Stimulated activated CD8-positive, alpha-beta memory T cell treated with anti-CD3 and anti-CD28 coated beads, Interleukin-4, amount 100 ng/mL, for 1 hour (primary cell): ENCODE data around the gene ECM1.

Experiments used
- DNase-seq, 2 donors: peaks; one replicate each; pipeline ENCODE4 v3.0.0-alpha.2; 2020; ENCODE audit warnings: low read depth in 2 of 2, low spot score in 1 of 2

Gene ECM1

DNA sequence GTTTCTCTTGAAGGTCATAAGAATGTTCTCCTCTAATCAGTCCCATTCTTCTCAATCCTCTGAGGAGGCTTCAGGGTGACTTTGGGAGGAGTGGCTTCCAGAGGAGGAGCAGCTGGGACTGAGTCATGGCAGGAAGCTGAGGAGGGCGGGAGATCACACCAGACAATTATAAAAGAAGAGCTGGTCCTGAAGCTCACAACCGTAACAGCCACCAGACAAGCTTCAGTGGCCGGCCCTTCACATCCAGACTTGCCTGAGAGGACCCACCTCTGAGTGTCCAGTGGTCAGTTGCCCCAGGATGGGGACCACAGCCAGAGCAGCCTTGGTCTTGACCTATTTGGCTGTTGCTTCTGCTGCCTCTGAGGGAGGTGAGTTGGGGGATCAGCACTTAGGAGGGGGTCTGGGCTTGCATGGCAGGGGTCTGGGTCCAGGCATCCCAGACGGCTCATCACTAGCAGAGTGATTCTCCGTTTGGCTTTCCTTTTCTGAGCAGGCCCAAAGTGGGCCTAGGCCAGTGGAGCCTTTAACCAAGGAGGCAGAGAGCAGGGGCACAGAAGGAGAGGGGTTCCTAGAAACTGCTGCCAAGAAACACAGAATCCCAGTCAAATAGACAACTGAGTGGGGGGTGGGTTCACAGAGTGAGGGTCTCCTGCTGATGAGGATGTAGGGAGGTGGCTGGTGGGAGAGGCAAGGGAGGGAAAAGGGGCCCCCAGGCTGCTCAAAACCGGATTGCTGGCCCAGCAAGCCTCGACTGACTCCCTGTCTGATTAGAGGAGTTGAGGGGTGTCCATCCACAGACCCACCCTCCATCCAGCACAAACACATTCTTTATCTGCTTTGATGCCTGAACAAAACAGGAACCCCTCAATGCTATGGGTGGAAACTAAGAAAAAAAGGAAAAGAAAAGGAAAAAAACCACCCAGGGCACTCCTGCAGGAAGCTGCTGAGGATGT is at the start of gene ECM1:
ECM1 (plus strand) TSS at position 198 of the 953 bp plus-strand sequence; CDS start at position 299, 101 bp downstream.
- no peak for DNase-seq

DNA sequence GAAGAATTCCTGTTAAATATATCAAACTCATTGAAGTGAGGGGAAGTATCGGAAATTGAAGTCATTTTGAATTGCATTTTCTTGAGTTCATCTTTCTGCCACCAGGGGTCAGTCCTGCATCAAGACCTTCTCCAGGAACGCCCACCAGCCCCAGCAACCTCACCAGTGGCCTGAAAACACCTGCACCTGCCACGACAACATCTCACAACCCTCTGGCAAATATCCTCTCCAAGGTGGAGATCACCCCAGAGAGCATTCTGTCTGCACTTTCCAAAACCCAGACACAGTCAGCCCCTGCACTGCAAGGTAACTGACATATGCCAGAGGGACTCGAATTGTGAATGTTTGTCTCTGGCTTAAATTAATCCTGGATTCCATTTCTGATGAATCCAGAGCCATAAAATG is 43.5 kb upstream of the ECM1 start:
- DNase-seq, result peak; percentile 35 to 44

DNA sequence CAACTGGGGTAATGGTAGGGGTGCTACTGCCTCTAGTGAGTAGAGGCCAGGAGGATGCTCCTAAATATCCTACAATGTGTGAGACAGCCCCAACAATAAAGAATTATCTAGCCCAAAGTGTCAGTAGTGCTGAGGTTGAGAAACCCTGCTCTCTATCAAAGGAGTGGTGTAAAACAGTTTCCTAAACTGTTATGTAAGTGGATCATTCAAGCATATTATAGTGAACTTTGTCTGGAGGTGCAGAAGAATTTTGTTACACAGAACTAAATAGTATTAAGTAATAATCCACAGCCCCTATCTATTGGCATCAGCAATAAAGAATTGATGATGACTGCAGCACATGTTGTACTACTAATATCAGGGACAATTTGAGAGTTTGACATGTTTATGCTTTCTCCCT is 40.9 kb upstream of the ECM1 start:
- DNase-seq, result no peak

DNA sequence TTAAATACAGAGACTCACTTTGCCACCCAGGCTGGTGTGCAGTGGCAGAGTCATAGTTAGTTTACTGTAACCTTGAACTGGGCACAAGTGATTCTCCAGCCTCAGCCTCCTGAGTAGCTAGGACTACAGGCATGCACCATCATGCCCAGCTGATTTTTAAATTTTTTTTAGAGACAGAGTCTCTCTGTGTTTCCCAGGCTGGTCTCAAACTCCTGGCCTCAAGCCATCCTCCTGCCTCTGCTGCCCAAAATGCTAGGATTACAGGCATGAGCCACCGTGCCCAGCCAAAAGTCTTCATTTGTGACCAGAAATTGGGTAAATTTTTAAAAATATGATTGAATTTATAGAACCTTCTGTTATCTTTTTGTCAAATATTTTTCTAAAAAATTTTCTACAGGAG is 38.6 kb upstream of the ECM1 start:
- no peak for DNase-seq

DNA sequence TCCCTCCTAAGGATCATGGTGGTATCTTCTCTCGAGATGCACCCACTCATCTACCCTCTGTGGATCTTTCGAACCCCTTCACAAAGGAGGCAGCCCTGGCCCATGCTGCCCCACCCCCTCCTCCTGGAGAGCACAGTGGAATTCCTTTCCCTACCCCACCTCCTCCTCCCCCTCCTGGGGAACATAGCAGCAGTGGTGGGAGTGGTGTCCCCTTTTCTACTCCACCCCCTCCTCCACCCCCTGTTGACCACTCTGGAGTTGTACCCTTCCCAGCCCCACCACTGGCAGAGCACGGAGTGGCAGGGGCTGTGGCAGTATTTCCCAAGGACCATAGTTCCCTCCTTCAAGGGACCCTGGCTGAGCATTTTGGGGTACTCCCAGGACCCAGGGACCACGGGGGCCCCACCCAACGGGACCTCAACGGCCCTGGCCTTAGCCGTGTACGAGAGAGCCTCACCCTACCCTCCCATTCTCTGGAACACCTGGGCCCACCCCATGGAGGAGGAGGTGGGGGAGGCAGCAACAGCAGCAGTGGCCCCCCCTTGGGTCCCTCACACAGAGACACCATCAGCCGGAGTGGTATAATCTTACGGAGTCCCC is 35.2 kb upstream of the ECM1 start:
- no peak for DNase-seq

DNA sequence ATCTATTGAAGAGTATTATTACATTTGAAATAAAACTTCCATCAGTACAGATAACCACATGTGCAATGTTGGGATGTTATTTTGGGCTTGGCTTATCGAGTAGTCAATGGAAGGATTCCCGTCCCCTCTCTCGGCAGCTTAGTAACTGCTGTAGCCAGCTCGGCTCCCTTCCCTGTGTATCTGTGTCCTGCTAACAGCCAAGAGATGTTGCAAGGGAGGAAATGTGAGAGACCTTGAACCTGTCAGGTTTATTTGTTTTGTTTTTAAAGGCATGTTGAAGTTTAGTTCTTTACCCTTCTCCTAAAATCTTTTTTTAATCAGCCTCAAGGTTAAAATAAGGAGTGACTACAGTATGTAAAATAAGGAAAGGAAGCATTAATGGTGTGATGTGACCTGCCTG is 34.2 kb upstream of the ECM1 start:
- DNase-seq, result no peak

DNA sequence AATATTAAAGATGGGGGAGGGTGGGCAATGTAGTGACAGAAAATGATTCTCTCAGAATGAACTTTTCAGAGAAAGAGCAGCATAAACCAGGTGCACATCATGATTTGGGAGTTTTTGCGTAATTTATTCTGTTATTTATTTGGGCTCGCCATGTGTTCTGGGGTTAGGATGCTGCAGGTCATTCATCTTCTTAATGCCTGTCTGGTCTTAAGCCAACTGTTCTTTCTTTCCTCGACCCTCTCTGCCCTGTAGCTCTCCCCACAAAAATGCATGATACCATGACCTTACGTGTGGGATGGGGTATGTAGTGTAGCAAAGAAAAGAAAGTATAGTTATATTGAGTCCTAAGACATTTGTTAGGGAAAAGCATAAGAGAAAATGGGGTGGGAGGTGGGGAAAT is 33.0 kb upstream of the ECM1 start:
- no peak for DNase-seq

DNA sequence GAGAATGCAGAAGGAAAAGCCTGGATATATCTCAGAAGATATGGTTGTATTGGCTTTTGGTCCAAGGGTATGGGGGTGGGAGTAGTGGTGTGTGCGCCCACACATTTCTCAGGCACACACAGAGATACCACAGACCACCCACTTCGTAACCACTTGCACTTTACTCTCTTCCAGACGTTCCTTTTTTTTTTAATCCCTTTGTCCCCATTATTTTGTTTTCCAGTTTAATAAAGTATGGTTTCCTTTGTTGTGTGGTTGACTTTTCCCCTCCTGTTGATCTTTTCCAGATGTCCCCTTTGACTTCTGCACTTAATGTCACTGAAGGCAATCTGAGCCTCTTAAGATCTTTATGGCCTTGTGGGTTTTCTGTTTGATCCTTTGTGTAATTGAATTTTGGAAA is 31.2 kb upstream of the ECM1 start:
- no peak for DNase-seq

DNA sequence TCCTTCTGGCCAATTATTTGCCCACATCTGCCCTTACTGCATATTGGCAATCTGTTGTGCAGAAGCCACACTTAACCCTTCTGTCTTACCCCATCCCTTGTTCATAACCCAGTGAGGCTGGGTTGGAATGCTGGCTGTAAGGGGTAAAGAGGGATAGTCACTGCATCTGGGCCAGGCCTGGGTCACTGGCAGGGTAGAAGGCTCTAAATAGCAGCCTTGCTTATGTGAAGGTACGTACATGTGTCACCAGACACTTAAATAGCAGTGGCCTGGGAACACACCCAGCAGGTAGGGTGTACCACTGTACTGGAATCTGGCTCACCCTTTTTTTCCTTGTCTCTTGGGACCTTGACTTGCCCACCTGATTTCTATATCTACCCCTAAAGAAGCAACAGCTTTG is 30.6 kb upstream of the ECM1 start:
- no peak for DNase-seq

DNA sequence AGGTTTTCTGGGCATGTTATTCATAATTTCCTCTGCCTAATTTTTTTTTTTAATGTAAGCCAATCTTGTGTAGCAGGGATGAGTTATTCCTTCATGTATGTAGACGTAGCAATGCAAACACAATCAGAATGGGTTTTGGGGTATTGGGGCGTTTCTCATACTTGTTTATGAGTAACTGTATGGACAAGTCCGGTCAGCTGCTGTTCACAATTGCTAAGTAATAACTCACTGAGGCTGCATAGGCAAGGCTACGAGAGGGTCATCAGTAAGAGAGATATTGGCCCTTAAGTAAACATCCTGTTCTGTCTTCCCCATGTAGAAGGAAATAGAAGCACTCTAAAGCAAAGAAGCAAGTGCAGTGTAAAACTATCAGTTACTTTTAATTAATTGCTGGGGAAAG is 30.2 kb upstream of the ECM1 start:
- DNase-seq, result no peak

DNA sequence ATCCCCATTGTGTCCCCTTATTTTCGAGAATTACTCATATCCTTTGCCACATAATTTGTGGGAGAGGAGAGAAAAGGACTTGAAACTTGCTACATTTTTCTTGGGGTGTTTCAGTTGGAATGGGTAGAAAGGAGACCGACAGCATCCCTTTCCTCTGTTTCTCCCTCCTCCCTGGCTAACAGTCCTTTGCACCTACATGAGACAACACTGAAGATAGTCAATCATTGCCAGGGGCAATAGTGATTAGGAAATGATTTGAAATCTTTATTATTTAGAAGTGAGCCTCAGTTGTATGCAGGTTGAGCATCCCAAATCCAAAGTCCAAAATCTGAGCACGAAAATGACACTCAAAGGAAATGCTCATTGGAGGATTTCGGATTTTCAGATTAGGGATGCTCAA is 28.5 kb upstream of the ECM1 start:
- DNase-seq, result no peak

DNA sequence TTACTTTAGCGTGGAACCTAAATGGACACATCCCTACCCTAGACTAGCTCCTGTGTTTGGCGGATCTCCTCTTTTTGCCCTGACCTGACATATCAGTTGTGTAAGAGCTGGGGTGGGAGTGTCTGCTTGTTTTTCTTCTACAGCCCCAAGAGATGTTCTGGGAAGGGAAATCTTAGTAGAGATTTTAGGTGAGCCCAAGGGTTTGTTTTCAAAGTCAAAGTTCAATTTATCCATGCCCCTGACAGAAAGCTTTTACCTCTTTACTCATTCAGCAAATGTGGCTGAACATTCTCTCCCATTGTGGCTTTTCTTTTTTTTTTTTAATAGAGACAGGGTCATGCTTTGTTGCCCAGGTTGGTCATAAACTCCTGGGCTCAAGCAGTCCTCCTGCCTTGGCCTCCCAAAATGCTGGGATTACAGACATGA is 28.0 kb upstream of the ECM1 start:
- DNase-seq, result no peak

DNA sequence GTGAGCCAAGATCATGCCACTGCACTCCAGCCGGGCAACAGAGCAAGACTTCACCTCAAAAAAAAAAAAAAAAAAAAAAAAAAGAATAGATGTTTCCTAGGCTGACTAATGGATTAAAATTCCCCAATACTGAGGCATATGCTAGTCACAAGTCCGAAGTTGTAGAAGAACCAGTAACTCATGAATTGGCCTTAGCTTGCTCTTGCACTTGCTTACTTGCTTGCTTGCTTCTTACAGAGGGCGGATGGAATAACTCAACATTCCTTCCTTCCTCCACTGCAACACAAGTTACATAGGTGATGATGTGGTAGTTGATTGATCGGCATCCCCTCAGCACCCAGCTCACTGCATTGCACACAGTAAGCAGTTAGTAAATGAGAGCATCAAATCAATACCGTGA is 23.5 kb upstream of the ECM1 start:
- DNase-seq, result no peak

DNA sequence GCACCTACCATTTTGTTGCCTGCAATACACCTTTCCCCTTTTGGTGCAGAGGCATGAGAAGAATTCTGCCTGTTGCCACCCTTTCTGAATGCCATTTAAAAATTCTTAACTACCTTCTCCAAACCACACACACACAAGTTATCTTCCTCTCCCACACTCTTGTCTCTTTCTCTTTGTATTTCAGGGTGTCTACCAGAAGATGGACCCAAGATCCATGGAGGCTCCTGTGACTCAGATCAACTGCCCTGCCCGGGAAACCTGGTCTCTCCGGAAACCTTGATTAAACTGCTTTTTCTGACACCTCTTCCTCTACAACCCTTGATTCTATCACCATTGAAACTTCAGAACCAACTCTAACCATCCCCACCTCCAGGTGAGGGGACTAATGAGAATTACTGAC is 23.0 kb upstream of the ECM1 start:
- no peak for DNase-seq

DNA sequence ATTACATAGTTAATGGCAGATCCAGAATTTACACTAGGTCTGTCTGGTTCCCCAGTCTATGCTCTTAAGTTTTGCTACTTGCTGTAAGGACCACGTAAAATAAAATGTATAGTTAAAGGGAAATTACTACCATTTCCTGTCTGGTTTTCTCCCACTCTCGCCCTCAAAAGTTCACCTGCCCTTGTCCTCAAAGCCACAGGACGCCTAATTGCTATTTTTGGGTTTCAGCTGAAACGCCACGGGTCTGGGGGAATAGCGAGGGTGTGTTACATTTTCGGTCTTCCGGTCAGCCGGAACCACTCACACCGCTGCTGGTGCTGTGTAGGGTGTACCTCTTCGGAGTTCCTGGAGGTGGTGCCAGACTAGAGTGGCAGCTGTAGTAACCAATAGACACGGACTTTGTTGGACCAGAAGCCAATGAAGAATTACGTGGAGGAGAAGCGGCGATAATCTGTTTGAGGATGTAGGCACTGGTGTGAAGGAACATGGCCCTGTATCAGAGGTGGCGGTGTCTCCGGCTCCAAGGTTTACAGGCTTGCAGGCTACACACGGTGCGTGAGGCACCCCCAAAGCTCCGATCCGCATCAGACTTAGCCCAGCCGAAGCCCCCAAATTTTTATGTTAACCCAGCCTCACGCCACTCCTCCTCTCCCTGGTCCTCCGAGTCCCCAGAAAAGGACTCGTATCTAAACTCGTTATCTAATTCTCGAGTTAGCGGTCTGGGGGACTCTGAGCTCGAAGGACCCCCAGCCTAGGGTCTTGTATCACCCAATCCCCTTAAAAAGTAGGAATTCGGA is 20.7 kb upstream of the ECM1 start, which contains the start of gene TARS2:
TARS2 (plus strand) TSS at position 454 of the 797 bp plus-strand sequence; CDS start at position 486, 32 bp downstream.
- DNase-seq, result peak; percentile 72 to 86

DNA sequence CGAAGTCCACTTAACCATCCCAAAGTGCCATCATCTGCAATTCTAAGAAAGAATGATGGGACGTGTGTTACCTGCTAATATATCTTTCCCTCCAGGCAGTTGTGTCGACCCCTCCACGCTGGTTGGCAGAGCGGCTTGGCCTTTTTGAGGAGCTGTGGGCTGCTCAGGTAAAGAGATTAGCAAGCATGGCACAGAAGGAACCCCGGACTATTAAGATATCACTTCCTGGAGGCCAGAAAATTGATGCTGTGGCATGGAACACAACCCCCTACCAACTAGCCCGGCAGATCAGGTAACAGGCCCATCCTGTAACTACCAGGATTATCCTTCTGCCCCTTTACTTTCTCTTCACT is 20.2 kb upstream of the ECM1 start:
- no peak for DNase-seq

DNA sequence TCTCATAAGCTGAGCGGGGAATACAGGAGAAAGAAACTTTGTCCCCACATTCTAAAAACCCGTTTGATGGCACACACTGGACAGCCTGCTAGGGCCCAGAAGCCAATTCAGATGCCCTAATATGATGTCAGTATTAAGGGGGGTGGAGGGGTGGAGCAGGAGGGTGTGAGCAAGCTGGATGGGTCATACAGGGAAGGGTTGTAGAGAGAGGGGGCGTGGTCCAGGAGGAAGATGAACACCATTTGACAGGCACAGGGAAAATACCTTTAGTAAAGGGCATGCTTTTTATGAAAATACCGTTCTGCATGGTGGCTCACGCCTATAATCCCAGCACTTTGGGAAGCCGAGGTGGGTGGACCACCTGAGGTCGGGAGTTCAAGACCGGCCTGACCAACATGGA is 14.7 kb upstream of the ECM1 start:
- DNase-seq, result no peak

DNA sequence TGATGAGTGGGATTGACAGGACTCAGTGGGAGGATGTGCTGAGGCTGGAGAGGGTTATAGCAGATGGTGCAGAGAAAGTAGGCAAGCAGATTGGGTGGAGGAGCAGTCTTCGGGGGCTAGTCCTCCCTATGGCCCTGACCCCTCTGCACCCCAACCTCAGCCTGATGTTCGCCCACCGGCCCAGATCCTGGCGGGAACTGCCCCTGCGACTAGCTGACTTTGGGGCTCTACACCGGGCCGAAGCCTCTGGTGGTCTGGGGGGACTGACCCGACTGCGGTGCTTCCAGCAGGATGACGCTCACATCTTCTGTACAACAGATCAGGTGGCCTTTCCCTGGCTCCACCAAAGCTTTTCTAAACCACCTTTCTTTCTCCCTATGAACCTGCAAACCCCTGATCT is 9.6 kb upstream of the ECM1 start:
- no peak for DNase-seq

DNA sequence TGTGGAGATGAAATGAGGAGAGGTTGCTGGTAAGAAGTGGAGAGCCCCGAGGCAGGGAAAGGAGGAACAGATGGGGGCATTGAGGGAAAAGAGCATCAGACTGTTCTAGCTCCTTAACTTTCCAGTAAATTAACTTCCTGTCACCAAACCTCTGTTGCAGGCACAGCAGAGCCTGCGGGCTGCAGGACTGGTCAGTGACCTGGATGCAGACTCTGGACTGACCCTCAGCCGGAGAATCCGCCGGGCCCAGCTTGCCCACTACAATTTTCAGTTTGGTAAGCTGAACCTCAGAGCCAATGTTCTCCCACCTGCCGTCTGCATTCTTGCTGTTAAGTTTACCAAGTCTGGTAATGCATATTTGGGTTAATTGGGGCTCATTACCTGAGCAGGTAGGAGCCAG is 2.5 kb upstream of the ECM1 start:
- no peak for DNase-seq

DNA sequence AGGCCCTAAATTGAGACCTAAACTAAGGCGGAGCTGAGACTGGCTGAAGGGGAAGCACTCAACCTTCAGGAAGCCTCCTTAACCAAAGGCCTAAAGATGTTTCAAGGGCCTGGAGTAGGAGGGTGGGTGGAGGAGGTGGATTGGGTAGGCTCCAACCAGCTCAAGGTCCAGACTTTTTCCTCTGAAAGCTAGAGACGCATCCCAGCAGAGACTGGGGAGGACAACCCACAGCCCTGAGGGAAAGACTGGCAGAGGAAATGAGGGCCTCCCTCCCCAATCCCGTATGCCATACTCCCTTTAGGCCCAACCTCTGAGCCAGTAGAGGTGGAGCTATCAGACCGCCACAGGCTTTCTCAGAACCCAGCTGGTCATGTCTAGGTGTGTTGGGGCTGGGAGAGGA is 1.1 kb downstream of the ECM1 start:
- DNase-seq, result no peak

DNA sequence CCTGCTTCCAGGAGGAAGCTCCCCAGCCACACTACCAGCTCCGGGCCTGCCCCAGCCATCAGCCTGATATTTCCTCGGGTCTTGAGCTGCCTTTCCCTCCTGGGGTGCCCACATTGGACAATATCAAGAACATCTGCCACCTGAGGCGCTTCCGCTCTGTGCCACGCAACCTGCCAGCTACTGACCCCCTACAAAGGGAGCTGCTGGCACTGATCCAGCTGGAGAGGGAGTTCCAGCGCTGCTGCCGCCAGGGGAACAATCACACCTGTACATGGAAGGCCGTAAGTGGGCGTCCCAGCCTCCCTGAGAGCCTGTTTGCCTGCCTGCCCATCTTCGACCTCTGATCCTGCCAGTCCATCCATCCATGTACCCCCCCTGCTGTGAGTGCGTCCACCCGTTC is 3.6 kb downstream of the ECM1 start:
- no peak for DNase-seq
